GM20431 (cell line): ENCODE results near the gene CHKA.

Experiments used
- in situ Hi-C: fragments of 300-500 bp; cut with MseI, MboI; formaldehyde crosslinking; loops from one replicate; pipeline ENCODE4 v1.15.0; 2020; ENCODE audit warnings: low sequenced_read_pairs; ENCODE audit not compliant: unreplicated experiment

CHKA gene

DNA sequence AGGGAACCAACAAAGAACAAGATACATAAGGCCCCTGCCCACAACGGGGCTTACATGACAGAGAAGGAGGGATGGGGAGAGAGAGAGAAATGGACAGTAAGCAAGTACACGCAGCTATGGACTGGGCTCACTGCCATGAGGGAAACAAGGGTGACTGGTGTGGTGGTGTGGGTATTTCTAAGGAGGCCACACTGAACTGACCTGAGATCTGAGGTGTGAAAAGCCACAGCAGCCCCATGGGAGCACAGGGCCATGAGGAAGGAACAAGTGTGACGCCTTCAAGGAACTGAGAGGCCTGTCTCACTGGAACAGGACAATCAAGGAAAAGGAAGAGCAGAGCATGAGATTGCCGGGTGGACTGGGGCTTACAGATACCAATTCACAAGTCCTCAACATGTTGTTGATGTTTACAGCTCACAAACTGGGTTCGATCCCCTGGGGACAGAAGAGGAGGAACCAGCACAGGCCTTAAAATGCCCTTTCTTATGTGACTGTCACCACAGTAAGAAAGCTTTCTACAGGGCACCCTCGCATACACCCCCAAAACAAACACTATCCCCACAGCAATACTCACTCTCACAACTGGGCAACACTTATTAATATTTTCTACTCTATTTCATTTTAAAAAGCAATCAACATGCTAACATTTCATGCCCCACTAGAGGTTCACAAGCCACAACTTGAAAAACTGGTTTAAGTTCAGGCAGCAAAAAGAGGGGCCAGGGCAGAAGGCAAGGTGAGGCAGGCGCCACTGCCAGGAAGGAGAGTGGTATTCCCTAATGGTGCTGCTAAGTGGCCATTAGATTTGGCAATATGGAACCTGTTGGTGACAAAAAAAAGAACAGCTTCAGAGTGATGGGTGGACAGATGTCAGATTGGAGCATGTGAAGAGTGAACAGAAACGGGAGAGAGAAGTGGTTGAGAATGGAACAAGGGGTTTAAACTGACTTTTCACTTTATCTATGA, 43.3 kb downstream of the CHKA start:
- in situ Hi-C loops, result no loop called here

DNA sequence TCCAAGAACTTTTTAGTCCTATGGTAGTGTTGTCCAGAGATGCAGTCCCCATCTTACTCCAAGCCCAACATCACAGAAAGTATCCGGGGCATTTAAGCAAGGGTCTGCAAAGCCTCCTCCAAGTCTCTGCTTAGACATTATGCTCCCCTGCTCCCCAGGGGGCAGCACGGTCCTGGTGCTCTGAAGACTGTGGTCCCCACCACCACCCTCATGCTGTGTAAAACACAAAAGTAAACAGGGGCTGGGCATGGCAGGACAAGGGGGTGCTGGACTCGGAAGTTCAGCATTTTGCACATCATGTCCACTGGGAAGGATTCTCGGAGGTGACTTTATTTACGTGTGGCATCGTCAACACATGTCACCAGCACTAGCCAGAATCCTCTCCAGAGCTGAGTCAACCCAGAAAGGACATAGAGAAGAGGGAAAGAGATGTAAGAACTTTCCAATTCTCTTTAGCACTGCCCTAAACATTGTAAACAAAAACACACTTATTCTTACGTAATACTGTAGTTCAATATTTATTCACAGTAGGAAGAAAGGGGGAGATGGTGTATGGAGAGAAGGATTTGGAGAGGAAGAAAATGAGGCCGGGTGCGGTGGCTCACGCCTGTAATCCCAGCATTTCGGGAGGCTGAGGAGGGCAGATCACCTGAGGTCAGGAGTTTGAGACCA, 44.7 kb downstream of the CHKA start:
- in situ Hi-C loops, result no loop called here

DNA sequence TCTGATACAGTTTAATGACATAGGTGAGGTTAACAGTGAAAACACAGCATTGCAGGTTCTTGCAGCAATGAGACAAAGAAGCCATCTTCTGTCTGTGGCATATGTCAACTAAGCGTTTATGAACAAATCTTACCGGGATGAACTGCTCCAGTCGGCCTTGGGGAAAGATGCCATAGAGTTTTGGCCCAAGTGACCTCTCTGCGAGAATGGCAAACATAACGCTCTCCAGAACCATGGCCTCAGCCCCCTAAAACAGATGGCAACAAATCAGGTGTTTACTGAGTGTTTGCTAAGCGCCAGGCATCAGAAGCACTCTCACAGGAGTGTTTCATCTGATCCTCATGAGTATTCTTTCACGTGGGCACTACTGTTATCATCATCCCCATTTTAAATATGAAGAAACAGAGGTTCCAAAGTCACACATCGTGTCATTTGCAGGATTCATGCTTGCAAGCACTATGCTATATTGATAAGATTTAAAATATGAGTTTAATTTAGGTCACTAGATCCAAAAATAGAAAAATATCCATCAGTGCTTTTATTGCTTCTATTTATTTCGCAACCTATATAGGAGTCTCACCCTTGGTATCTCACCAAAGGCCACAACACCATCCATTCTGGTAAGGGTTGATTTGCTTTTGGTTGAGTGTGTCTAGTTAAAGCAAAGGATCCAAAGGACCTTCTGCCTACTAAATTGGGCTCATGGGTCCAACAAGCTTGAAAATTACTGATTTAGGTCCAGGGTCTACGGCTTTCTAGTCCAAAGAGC, 46.4 kb downstream of the CHKA start:
- in situ Hi-C loops, result no loop called here

DNA sequence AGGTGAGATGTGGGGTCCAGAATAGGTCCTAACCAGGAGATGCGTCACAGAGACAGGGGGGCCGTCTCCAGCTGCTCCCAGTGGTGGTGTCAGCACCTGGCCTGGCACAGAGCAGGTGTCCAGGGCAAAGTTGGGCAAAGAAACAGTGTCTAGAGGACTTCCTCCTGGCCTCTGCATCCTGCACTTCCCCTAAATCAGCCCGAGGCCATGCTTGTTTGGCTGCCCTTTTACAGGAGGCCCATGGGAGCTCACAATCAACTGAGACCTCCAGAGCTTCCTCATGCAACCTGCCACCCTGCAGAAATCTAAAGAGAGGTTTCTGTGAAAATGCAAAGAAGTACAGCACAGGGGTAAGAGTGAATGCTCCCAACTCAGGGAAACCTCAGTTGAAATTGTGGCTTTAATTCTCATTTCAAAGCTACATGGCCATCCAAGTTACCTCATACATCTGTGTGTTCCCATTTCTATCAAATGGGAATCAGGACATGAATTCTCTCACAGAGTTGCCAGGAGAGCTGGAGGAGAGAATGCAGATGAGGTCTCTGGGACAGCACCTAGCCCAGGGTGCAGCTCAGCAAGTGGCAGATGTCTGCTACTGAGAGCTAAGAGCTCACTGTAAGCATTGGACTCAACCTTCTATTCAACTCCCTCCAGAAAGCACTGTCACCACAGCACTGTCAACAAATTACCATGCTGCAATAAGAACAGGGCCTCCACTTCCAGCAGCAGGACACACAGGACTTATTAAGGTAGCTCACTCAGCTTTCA, 49.7 kb downstream of the CHKA start:
- in situ Hi-C loops, result no loop called here

DNA sequence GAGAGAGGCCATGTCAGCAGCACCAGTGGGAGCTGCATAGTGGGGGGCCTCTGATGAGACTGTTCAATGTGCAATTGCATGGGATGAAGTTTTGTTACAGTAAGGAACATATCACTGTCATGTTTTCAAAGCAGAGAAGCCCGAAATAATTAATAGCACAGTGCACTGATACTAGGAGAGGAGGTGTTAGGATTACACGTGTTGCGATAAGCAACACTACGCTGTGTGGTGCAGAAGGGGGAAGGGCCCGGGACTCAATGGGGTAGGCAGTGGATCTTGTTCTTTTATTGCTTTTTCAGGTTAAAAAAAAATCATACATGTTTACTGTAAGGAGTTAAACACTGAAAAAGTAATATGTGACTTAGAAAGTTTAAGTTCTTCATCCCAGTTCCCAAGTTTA, 53.2 kb downstream of the CHKA start:
- in situ Hi-C loops, result no loop called here

DNA sequence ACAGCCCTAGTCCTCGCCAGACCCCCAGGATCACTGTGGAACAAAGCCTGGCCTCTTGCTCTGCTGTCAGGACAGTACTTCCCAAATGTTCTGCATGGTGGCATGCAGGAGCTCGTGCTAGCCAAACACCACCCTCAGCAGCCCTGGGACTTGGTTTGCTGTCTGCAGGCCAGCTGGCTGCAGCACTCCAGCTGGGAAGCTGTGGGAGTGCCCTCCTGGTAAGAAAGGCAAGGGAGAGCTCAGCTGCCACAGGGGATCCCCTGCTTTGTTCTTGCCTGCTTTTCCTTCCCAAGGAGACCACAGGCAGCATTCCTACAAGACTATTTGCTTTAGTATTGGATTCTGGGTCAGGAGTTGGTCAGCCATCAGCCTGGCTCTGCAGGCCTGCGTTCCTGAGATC, 54.4 kb downstream of the CHKA start:
- in situ Hi-C loops, result no loop called here

DNA sequence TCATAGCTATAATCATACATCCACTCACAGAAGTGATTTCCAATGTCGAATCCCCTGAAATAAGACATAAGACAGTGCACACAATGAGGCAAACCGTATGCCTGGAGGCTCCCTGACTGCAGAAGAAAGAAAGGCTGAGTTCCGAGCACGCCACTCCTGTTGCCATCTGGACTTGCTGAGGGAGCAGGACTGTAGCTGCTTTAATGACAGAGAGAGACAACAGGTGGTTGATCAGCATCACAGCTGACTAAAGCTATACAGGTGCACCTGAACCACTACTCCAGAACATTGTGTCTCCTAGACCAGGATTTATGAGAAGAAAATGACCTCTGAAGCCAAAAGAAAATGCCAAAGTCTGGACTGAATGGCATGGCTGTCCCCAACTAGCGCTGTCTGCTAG, 55.3 kb downstream of the CHKA start:
- in situ Hi-C loops, result no loop called here

DNA sequence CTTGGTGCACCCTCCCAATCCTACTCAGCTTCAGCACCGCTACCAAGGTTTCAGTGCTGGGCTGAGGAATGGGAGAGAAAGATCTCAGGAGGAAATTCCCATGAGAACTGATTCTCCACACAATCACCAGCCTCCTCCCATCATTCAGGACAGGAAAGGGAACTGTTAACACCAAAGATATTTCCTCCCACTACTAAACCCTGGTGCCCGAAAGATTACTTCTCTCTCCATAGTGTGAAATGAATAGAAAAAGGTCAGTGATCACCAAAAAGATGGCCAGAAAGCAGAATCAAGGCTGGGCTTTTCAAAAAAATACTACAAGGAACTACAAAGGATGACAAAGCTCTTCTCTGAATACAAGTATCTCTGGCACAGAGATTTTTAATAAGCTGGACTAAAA, 56.3 kb downstream of the CHKA start:
- in situ Hi-C loops, result no loop called here

DNA sequence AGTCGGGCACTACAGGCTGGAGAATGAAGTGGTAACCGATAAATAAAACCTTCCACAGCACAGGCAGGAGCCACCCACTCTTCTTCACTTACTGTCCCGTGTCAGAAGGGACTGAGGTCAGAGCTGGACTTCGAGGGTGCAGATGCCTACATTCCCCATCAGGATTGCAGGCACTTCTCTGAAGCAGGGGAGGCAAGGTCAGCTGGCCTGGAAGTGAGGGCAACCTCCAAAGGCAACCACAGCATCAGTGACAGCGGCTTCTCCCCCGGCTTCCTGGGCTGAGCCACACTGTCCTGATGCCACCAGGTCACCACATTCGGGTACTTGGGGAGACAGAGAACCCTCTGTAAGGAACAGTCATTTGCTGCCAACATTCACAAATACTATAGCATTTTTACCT, 59.7 kb downstream of the CHKA start:
- in situ Hi-C loops, result no loop called here

DNA sequence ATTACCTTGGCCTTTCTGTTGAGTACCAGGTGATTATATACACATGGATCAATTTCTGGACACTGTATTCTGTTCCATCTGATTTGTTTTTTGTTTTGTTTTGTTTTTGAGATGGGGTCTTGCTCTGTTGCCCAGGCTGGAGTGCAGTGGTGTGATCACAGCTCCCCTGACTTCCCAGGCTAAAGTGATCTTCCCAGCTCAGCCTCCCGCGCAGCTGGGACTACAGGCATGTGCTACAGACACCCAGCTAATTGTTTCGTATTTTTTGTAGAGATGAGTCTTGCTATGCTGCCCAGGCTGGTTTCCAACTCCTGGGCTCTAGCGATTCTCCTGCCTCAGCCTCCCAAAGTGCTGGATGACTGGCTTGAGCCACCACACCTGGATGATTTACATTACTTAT, 63.4 kb downstream of the CHKA start:
- in situ Hi-C loops, result no loop called here

DNA sequence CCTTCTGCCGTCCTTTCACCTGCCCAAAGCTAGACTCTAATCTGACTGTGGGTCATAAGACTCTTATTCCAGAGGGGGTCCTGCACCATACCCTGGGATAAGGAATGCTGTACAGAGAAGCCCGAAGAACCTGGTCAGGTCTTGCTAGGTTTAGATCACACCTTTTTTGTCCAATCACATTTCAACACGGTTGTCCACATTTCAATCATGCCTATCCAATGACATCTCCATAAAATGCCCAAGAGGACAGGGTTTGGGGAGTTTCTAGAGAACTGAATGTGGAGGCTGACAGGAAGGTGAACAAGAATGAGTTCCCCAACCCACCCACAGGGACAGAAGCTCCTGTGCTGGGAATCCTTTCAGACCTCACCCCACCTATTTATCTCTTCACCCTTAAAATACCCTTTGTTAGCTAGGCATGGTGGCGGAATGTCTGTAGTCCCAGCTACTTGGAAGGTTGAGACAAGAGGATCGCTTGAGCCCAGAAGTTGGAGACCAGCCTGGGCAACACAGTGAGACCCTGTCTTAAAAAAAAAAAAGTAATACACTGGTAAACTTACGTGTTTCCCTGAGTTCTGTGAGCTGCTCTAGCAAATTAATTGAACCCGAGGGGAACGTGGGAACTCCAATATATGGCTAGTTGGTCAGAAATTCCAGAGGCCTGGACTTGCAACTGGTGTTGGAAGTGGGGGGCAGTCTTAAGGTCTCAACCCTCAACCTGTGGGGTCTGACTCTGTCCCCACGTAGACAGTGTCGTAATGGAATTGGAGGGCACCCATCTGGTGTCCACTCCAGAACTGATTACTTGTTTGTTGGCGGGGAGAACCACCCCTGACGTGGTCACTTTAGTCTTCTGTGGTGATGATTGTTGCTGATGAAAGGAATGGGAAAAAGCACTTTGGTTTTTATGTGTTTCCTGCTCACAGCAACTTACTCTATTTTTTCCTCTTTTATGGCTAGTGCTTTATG, 64.6 kb downstream of the CHKA start:
- in situ Hi-C loops, result no loop called here

DNA sequence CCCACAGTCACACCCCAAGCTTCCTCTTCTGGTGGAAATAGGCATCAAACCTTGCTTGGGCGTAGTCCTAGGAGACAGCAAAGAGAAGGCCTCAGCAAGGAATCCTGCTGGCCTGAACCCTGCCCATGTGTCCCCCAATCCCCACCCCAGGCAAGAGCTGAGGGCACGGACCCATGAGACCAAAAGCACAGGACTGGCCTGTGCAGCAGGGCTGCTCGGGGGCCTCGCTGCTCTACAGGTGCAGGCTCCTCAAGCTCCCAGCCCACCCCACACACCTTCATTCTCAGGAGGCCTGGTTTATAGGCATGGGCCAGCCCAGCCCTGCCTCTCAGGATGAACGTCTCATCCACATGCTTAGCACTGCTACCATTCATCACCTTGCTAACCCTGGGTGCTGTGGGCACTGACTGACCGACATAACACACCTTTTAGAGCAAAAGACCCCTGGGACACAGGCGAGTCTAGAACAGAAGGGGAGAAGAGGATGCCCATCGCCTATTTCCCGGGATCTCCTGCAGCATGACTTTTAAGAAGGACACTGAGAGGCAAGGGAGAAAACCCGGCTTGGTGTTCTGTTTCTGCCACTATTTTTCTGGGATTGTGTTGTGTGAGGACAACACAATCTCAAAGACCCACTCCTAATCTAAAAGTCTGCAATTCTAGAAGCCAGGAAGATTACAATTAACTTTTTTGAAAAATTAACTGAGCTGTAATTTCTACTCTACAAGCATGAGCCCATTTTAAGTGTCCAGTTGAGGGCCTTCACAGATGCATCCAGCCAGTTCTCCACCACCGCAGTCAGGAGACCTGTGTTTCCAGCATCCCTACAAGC, 67.0 kb downstream of the CHKA start:
- in situ Hi-C loops, result no loop called here

DNA sequence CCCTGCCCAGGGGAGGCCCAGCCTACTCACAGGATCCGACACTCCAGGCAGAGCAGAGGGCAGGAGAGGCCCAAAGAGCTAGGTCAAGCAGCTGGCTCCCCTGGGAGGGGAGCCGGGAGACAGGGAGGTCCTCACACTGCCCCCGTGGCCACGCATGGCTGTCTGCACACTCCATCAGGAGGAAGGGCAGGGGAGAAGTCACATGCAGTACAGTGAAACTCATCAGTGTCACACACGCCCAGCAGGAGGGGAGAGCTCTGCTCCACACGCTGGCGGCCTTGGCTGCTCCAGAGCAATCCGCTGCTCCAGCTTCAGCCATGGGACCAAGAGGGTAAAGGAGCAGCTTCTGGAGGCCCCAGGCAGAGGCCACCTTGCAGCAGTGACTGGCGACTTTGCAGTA, 68.1 kb downstream of the CHKA start:
- in situ Hi-C loops, result no loop called here

DNA sequence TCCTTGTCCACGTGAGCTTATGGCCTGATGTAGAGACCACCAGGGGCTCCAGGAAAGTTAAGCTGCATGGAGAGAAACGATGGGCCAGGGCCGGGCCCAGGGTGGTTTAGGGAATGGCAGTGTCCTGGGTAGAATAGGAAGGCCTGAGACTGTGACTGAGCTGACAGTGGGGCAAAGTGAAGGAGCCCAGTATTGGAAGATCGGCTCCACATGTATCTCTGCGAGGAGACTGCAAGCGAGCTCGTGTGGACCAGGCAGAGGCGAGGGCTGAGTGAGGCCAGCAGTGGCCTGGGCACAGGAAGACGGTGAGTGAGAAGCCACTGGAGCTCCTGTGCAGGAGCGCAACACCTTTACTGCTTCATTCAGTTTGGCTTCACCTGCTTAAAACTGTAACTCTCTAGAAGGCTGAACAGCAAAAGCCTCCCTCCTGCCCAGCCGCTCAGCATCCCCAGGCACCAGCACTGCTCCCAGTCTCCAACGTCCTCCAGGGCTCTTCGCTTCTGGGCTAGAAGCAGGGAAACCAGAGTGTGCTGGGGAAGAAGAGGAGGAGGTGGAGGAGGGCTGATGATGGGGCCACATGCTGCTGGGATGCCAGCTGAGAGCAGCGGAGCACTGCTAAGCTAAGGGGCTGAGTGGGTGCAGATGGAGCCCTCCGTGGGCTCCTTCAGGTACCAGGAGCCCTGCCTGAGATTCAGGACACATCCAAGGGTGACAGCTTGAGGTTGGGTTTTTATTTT, 68.9 kb downstream of the CHKA start:
- in situ Hi-C loops, result no loop called here

DNA sequence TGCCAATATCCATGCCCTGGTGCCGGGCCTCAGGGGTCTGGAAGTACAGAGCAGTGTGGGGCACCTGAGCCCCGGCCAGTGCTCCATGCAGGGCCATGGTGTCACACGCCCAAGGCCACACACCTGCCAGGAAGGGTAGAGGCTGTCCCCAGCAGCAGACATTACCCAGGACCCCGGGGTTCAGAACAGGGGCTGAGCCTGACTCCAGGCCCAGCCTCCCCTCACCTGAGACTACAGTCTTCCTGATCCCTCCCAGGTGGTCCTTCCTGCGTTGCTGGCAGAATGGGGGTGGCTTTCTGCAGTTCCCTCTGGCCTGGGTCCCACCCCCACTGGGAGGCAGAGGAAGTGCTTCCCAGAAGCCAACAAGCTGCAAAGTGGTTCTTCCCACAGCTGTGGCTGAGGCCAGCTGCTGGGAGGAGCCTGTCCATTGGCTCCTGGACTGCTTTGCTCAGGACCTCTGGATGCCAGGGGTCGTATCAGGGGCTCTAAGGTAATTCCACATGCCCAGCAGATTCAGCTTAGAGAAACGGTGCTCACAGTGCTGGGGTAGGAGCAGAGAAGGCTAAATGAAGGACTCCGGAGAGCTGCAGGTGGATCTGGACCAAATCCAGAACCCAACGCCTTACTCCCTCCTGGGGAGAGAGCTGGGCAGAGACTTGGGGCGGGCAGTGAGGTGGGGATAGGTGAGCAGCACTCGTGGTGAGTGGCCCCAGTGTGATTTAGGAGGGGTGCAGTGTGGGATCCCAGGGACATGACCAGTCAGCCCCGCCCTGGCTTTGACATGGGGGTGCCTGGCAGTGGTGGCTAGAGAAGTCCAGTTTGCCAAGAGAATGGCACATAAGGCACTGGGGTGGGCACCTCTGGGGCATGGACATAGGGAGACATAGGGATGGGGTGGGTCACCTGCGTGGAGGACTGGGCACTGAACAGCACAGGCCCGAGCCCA, 69.7 kb downstream of the CHKA start:
- in situ Hi-C loops, result no loop called here

DNA sequence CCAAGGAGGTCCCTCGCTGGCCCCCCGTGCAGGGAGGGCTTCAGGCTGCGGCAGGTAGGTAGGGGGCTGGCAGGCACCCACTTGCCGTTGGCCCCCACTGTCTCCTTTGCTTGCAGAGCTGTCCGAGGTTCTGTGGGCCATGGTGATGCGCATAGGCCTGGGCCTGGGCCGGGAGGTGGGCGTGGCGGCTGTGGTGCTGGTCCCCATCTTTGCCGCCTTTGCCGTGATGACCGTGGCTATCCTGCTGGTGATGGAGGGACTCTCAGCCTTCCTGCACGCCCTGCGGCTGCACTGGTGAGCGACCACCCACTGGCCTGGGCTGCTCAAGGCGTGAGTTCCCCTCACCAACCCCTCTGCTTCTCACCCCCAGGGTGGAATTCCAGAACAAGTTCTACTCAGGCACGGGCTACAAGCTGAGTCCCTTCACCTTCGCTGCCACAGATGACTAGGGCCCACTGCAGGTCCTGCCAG, 70.8 kb downstream of the CHKA start:
- in situ Hi-C loops, result no loop called here
